Osteocyte (in vitro differentiated cells): ENCODE results near the gene BNIP5. TPM values are rescaled to one million over a fixed set of nuclear protein-coding genes. Genes with fewer than 3 reads are reported as not detected.

ENCODE experiments used
- DNase-seq: peaks from one replicate; pipeline ENCODE4 v3.0.0; 2021; ENCODE audit warnings: mixed read lengths; ENCODE audit not compliant: unreplicated experiment; ENCODE audit errors: extremely low spot score
- H3K27ac Mint-ChIP-seq: one replicate; pipeline ENCODE4 v1.8.0; 2021; ENCODE audit warnings: mild to moderate bottlenecking, mixed read lengths; ENCODE audit not compliant: unreplicated experiment
- H3K27me3 Mint-ChIP-seq: one replicate; pipeline ENCODE4 v1.8.0; 2021; ENCODE audit warnings: mixed read lengths; ENCODE audit not compliant: unreplicated experiment
- H3K36me3 Mint-ChIP-seq: one replicate; pipeline ENCODE4 v1.8.0; 2021; ENCODE audit warnings: mixed read lengths; ENCODE audit not compliant: unreplicated experiment
- H3K4me1 Mint-ChIP-seq: one replicate; pipeline ENCODE4 v1.8.0; 2021; ENCODE audit warnings: mixed read lengths; ENCODE audit not compliant: unreplicated experiment
- H3K4me3 Mint-ChIP-seq: one replicate; pipeline ENCODE4 v1.8.0; 2021; ENCODE audit warnings: mild to moderate bottlenecking, moderate library complexity, mixed read lengths; ENCODE audit not compliant: unreplicated experiment
- H3K9me3 Mint-ChIP-seq: one replicate; pipeline ENCODE4 v1.8.0; 2021; ENCODE audit warnings: mixed read lengths; ENCODE audit not compliant: unreplicated experiment
- CTCF ChIP-seq: fragments of 200-600 bp; sonication (generic); IDR thresholded peaks from 2 replicates; pipeline ENCODE4 v1.5.0; 2021; ENCODE audit warnings: antibody characterized with exemption, mild to moderate bottlenecking, moderate library complexity
- total RNA-seq: library from RNA; stranded (reverse); gene quantifications from 2 replicates; pipeline ENCODE4 v1.2.1, GENCODE V29; 2021

The BNIP5 gene
- total RNA-seq, 1 donor from 2014 or later: not detected

GRCh38 chr6:36329798-36330291 is 6.8 kb downstream of the BNIP5 start:
- TF ChIP-seq CTCF: no peak
- Mint-ChIP-seq H3K4me3 (no peak overlapping the region), H3K27me3 (peaks cover 77% of the 10 kb centered on the region), H3K9me3 (no peaks in the 10 kb centered on the region), H3K27ac (no peak overlapping the region), H3K4me1 (peaks cover 2% of the 10 kb centered on the region), H3K36me3 (no peaks in the 10 kb centered on the region)
- no peak for DNase-seq

- Mint-ChIP-seq H3K4me1 (peaks cover 2% of the 10 kb centered on the region), H3K9me3 (no peaks in the 10 kb centered on the region), H3K27me3 (peaks cover 64% of the 10 kb centered on the region), H3K27ac (no peak overlapping the region), H3K36me3 (no peaks in the 10 kb centered on the region), H3K4me3 (no peak overlapping the region)
- no peak for DNase-seq
- TF ChIP-seq CTCF: no peak
Observed at GRCh38 chr6:36328600-36328999, 8.1 kb downstream of the BNIP5 start.

- no peaks in the 10 kb centered on the region for H3K9me3 Mint-ChIP-seq
- H3K4me1 Mint-ChIP-seq: peaks cover 2% of the 10 kb centered on the region
- DNase-seq: no peak
- no peak overlapping the region for H3K4me3 Mint-ChIP-seq
- no peaks in the 10 kb centered on the region for H3K36me3 Mint-ChIP-seq
- H3K27me3 Mint-ChIP-seq: peaks cover 57% of the 10 kb centered on the region
- no peak for TF ChIP-seq CTCF
- no peak overlapping the region for H3K27ac Mint-ChIP-seq
Observed at GRCh38 chr6:36327919-36328236, 8.8 kb downstream of the BNIP5 start.

- DNase-seq: no peak
- no peak overlapping the region for H3K4me3 Mint-ChIP-seq
- peaks cover 2% of the 10 kb centered on the region for H3K4me1 Mint-ChIP-seq
- no peaks in the 10 kb centered on the region for H3K9me3 Mint-ChIP-seq
- no peak overlapping the region for H3K27ac Mint-ChIP-seq
- H3K27me3 Mint-ChIP-seq: peaks cover 52% of the 10 kb centered on the region
- TF ChIP-seq CTCF: no peak
- no peaks in the 10 kb centered on the region for H3K36me3 Mint-ChIP-seq
Observed at GRCh38 chr6:36327226-36327918, 9.3 kb downstream of the BNIP5 start.

GRCh38 chr6:36326356-36326995 is 10.2 kb downstream of the BNIP5 start:
- Mint-ChIP-seq H3K9me3 (no peaks in the 10 kb centered on the region), H3K4me3 (no peak overlapping the region), H3K36me3 (no peaks in the 10 kb centered on the region), H3K4me1 (peaks cover 2% of the 10 kb centered on the region), H3K27ac (no peak overlapping the region), H3K27me3 (peaks cover 45% of the 10 kb centered on the region)
- no peak for DNase-seq
- no peak for TF ChIP-seq CTCF
